NCI-H1092 treated with DMSO at 0.1 percent for 48 hours (cell line): ENCODE results near the gene RAB5A.
"Not testable (repeated sequence)": the region's sequence is repeated elsewhere in the genome, so short reads cannot be mapped to it uniquely, and the experiment has no call there.

Source experiments
- DNase-seq: peaks from one replicate; lab custom pipeline; 2025; lab: John Stamatoyannopoulos, UW

RAB5A gene

DNA sequence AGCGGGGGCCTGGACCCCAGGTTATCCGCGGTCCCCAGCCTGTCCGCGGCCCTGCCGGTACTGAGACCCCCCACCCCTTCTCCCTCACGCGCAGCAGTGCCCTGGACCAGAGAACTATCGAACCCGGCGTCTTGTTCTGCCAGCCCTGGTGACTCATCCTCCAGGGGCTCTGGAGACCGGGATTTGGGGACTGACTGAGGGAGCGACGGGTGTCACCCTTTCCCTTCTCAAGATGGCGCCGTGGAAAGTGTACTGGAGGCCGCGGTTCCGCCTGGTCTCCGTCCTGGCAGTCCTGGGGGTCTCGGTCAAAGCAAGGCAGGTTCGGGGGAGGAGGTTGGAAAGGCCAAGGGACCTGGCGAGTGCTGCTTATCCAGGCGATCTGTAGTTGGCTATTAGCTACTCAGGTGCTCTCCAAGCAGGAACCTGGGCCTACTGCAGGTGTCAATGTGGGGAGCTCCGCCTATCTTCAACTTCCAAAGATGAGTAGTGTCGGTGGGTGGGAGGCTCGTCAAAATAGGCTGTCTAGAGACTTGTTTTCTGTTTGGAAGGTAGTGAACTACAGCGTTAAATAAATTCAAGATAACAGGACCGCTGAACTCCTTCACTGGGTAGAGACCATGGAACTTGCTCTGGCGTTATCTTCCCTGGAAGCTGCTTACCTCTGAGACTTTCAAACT, 790 bp downstream of the RAB5A start:
- DNase-seq = peak; percentile 18

DNA sequence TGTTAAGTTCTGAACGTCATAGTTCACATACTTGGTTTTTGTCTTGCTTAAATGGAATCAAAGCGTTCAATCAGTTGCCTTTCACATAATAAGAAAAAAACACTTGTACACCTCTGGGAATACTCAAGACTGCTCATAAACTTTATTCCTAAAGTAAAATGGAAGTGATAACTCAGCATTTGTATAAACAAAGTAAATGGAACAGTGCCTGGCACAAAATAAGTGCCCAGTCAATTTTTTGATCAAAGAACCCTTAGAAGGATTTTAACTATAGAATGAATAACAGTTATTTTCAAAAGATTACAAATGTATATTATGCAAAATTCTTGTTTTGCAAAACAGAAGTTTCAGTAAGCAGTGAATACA, 1.3 kb downstream of the RAB5A start:
- DNase-seq = no peak

DNA sequence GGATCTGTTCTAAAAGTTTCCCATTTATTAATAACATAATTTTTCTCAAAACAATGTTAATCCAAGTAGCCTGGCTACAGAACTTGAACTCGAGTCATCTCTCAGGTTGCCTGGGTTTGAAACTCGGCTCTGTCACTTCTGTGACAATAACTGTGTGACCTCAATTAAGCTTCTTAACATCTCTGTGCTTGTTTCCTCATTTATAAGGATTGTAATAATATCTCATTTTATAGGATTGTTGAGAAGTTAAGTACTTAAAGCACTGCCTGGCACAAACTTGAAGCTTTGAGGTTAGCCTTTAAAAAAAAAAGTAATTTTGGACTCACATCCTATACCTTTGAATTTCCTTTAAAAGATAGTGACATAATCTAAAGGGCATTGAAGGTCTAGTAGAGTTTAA, 3.4 kb downstream of the RAB5A start:
- DNase-seq = no peak

DNA sequence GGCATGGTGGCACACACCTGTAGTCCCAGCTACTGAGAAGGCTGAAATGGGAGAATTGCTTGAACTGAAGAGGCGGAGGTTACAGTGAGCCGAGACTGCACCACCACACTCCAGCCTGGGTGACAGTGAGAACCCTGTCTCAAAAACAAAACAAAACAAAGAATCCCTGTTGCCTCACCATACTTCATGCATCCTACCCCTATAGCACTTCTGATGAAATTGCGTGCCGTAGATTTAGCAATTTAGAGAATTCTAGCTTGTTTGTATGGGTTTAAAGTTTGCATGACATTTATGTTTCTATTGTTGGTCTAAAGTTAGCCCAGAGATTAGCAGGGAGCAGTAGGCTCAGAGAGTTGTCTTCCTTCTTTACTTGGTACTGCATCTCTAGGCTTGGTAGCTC, 7.8 kb downstream of the RAB5A start:
- no peak for DNase-seq

DNA sequence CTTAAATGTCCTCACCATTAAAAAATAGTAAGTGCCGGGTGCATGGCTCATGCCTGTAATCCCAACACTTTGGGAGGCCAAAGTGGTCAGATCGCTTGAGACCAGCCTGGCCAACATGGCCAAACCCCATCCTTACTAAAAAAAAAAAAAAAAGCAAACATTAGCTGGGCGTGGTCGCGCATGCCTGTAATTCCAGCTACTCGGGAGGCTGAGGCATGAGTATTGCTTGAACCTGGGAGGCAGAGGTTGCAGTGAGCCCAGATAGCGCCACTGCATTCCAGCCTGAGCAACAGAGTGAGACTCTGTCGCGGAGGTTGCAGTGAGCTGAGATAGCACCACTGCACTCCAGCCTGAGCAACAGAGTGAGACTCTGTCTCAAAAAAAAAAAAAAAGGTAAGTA, 10.5 kb downstream of the RAB5A start:
- DNase-seq = not testable (repeated sequence)

DNA sequence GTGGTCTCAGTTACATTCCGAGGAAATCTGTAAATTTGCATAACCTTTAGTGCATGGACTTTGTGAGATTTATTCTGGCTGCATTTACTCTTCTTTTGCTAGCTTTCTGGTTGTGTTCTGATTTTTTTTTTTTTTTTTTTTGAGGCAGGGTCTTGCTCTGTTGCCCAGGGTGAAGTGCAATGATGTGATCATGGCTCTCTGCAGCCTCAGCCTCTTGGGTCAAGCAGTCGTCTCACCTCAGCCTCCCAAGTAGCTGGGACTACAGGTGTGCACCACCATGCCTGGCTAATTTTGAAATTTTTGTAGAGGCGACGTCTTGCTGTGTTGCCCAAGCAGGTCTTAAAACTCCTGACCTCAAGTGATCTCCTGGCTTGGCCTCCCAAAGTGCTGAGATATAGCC, 12.6 kb downstream of the RAB5A start:
- DNase-seq = no peak

DNA sequence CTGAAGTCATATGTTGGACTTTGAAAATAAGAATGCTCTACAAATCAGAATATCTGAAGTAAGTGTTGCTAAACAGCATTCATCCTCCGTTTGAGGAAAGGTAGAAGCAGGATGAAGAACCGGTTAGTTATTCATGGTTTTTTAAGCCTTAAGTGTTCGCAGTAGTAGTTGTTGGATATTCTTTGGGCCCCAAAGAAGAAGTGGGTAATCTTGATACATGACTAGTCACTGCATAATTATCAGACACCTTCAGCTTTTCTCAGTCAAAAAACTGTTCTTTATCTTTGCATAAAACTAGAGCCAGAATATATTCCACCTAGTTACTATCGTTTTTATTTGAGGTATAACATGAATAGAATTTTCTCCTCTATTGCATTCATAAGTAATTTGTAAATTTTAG, 13.8 kb downstream of the RAB5A start:
- DNase-seq = no peak

DNA sequence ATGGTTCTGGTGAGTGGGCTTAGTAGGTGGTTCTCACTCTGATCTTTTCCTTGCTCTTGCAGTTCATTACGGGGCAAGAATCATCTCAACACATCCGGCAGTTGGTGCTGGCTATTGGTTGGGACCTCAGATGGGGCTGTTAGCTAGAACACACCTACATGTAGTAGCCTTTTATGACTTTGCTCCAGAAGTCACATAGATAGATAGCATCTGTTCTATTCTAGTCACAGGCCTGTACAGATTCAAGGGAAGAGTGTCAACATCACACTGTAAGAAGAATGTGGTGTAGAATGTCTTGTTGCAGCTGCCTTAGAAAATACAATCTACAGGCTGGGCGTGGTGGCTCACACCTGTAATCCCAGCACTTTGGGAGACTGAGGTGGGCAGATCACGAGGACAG, 15.1 kb downstream of the RAB5A start:
- DNase-seq = no peak

DNA sequence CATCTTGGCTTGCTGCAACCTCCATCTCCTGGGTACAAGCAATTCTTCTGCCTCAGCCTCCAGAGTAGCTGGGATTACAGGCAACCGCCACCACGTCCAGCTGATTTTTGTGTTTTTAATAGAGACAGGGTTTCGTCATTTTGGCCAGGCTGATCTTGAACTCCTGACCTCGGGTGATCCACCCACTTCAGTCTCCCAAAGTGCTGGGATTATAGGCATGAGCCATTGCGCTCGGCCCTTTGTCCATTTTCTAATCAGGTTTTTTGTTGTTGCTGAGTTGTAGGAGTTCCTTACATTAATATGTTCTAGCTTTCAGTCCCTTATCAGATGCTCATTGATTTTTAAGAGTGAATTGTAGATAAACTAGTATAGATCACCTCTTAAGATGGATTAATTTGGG, 20.3 kb downstream of the RAB5A start:
- DNase-seq = no peak

DNA sequence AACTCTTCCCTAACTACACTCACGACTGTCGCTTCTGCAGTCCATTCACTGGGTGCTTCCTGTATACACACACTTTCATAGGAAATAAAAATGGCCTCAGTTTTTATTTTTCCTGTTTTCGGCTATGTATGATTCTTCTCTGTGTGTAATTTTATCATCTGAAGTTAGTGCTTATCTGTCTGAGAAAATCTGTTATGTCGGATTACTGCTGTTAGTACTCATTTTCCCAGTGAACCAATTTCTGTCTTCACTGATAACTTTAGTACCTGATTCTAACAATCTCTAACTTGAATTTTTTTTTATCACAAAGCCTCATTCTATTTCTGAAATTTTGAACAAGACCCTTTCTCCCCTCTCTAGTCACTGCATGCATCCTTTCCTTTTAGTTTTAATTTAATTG, 20.9 kb downstream of the RAB5A start:
- no peak for DNase-seq

DNA sequence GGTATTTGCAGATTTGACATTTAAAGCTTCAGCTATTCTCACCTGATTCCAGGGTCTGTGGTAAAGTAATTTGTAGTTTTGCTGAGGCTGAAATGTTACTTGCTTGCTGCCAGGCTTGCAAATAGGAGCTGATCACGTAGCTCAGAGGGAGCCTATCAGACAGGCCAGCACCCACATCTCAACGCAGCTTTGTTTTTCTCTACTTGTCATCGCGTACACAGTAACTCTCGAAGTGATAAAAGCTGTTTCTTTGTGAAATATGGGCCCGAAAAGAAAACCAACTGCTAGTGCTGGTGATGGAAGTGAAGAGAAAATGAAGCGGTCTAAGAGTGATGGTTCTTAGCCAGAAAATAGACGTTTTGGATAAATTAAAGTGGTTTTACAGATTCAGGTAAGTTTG, 23.4 kb downstream of the RAB5A start:
- DNase-seq = no peak

DNA sequence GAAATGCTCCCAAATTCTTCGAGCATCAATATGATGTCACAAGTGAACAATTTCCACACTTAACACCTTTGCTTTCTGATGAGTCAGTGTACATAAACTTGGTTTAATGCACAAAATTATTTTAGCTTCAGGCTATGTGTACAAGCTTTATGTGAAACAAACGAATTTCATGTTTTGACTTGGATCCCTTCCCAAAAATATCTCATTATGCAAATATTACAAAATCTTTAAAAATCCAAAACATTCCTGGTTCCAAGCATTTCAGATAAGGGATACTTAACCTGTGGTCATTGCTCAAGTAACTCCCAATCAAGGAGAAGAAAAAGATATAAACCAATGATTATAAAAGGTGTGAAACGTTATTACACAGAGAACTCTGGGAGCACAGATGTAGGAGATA, 25.2 kb downstream of the RAB5A start:
- DNase-seq = no peak

DNA sequence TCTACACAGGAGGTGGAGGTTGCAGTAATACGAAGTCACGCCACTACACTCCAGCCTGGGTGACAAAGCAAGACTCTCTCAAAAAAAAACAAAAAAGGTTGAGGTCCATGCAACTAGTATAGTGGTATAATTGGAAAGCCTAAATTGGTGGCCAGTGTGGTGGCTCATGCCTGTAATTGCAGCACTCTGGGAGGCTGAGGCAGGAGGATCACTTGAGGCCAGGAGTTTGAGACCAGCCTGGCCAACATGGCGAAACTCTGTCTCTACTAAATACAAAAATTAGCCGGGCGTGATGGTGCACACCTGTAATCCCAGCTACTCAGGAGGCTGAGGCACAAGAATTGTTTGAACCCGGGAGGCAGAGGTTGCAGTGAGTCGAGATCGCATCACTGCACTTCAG, 42.0 kb downstream of the RAB5A start:
- not testable (repeated sequence) for DNase-seq

DNA sequence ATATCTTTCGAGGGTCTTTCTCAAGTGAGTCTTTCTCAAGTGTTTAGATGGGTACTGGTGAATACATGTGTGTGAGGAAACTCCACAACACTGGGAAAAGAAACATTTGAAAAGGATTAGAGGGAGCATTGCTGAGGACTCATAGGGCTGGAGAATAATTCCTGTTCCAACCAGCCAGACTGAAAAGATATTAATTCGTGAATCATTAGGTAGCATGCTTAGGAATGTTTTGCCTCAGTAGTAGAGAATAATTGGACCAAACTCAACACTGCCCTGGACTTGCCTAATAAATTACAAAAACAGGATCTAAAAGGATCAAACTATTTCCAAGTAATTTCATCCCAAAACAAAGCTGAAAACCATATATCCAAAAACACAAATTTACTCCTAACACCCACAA, 47.9 kb downstream of the RAB5A start:
- DNase-seq = no peak

DNA sequence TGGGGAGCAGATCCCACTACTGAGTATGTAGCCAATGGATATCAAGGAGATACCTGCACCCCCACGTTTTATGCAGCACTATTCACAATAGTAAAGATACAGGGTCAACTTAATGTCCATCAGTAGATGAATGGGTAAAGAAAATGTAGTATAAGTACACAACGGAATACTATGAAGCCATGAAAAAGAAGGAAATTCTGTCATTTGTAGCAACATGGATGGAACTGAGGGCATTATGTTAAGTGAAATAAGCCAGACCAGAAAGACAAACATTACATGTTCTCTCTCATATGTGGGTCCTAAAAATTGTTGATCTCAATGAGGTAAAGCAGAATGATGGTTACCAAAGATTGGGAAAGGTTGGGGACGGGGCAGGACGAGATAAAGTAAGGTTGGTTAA, 50.6 kb downstream of the RAB5A start:
- DNase-seq = no peak

DNA sequence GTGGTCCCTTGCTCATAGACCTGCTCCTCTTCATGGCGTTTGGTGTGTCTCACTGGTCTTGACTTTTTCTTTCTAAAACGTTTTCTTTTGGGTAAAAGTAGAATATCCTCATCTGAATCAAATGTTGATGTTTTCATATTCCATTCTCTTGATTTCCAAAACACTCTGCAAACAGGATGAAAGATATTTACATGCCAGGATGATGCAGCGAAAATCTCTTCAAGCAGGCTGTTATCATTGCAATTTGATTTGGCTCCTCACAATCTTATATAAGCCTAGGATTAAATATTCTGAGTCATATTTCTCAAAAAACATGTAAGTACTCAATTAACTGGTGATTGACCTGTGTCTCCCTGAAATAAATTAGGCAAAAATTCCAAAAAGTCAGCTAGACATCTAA, 55.0 kb downstream of the RAB5A start:
- DNase-seq = no peak

DNA sequence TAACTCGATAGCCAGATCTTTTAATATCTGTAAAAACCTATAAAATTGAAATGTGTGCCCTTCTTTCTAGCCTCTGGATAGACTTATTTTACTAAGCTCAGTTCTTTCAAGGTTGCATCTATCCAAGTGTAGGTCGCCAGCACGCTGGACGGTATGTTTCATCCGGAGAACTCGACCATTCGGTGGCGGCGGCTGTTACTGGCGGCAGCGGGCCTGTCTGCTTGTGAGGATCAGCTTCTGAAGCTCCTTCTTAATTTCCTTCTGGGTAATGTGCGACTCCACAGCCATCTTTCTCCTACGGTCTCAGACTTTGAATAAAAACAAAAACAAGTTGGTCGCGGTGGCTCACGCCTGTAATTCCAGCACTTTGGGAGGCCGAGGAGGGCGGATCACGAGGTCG, 61.1 kb downstream of the RAB5A start:
- DNase-seq = no peak

DNA sequence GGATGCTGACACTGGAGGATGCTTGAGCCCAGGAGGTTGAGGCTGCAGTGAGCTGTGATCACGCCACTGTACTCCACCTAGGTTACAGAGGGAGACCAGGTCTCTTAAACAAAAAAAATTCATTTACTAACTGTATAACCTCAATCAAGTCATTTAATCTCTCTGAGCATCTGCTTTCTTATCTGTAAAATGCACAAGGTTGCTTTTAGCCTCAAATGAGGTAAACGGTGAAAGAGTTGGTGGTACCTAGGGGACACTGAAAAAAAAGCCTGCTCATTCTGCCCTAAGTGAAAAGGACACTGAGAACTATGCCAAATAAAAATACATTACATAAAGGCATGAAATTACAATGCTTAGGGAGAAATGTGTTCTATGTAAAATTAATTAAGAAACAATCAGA, 61.7 kb downstream of the RAB5A start:
- no peak for DNase-seq

DNA sequence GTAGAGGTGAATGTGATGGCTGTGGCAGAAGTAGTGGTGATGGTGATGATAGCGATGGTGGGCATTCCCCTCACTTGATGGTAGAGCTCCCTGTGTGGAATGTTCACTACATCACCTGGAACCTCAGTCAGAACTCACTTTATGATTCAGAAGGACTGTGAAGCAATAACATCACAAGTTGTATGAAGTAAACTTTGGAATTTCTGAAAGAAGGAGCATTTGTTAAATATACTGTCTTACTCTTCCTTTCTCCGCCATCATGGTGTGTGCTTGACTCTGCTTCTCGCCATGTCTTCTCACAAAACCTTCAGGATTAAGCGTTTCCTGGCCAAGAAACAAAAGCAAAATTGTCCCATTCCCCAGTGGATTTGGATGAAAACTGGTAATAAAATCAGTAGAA, 65.3 kb downstream of the RAB5A start, which contains the start of gene PP2D1:
PP2D1 (minus strand) TSS at position 101 of the 400 bp plus-strand sequence. CDS start 192 bp downstream, outside the sequence.
- no peak for DNase-seq

DNA sequence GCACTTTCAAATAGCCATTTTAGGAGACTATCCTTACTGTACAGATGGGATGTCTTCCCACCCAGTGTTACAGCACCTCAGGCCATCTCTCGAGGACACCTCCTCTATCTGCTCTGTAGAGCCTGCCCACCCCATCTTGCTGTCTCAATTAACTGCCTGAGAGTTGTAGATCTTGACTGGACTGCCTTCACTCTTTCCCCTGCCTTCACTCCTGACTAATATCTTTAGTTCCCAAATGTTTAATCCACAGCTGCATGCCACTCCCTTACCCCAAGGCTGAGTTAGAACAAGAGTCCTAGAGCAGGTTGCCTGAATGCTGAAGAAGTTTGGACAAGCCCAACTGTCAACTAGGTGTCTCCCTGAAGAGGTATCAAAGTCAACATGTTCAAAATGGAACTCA, 66.5 kb downstream of the RAB5A start:
- no peak for DNase-seq

DNA sequence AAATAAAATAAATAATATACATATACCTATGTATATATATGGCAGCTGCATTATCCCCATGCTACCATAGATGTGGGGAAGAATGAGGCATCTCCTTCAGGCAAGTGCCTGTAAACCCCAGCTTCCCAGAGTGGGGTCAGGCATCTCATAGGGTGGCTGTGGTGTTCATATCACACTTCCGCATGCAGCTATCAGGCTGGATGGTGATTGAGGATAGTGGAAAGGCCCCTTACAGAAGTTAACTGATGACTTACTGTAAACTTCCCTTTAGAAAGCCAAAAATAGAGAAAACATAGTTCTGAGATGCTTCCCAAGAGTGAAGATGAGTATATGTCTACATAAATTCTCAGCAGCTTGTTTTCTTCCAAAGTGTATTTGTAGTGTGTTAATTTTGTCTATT, 68.6 kb downstream of the RAB5A start:
- DNase-seq = no peak

DNA sequence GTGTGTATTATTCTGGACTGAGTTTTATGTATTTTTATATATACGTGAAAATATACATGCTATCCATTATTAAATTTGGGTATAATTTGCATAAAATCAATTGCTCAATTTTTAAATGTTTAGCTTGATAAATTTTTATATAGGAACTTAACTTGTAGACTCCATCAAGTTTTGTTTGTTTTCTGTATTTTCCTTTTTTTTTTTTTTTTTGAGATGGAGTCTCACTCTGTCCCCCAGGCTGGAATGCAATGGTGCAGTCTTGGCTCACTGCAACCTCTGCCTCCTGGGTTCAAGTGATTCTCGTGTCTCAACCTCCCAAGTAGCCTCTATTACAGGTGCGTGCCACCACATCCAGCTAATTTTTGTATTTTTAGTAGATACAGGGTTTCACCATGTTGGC, 69.2 kb downstream of the RAB5A start:
- DNase-seq = not testable (repeated sequence)

DNA sequence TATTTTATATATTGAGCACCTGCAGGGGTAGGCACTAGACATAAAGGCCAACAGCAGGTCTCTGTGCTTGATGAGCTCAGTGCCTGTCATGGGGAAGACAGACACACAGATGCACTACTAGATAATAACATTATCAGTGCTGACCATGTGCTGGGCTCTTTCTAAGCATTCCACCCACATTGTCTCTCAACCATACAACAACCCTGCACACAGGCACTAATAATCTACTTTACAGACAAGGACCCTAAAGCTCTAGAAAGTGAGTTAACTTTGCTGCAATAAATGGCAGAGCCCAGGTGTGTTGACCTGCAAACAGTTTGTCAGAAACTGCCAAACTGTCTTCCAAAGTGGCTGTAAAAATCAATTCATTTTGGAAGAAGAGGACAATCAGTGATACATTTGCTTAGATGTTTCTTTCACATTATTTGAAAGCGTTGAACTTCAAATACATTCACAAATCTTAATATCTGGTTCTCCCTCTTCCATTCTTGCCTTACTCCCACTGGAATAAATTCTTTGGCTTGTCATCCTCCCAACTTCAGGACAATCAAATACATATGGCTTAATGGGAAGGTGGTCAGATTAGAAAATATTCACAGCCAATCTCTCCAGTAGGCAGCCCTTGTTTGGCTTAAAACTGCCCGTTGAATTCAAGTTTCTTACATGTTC, 76.2 kb downstream of the RAB5A start:
- DNase-seq = no peak
